Loucy (cell line): ENCODE measurements around the gene SLFN5.

ENCODE experiments used
- H2AFZ ChIP-seq: fragments of 200-600 bp; sonication (generic); 2 replicates; pipeline ENCODE4 v1.6.0; 2016; ENCODE audit warnings: antibody characterized with exemption, mild to moderate bottlenecking, low read length, moderate library complexity
- H3F3A ChIP-seq: fragments of 200-600 bp; 2 replicates; pipeline ENCODE4 v1.6.0; 2016; ENCODE audit warnings: antibody characterized with exemption, low read depth, mild to moderate bottlenecking
- H3K27me3 ChIP-seq: fragments of 200-600 bp; sonication (generic); 2 replicates; pipeline ENCODE4 v1.6.1; 2014; ENCODE audit warnings: low read length, mild to moderate bottlenecking; ENCODE audit not compliant: insufficient read depth, poor library complexity, severe bottlenecking
- H3K36me3 ChIP-seq: fragments of 200-600 bp; sonication (generic); 2 replicates; pipeline ENCODE4 v1.6.1; 2016; ENCODE audit warnings: low read length; ENCODE audit not compliant: insufficient read depth
- H3K4me1 ChIP-seq: fragments of 200-600 bp; sonication (generic); 2 replicates; pipeline ENCODE4 v1.5.1; 2014; ENCODE audit warnings: low read length, mild to moderate bottlenecking; ENCODE audit not compliant: insufficient read depth, poor library complexity, severe bottlenecking
- H3K4me2 ChIP-seq: fragments of 200-600 bp; sonication (generic); 2 replicates; pipeline ENCODE4 v1.6.0; 2014; ENCODE audit warnings: antibody characterized with exemption, low read length, low read depth, mild to moderate bottlenecking; ENCODE audit not compliant: poor library complexity, severe bottlenecking
- H3K4me3 ChIP-seq: fragments of 200-600 bp; sonication (generic); 2 replicates; pipeline ENCODE4 v1.5.1; 2014; ENCODE audit warnings: low read length, mild to moderate bottlenecking, mixed read lengths; ENCODE audit not compliant: poor library complexity, severe bottlenecking
- H3K79me2 ChIP-seq: fragments of 200-600 bp; sonication (generic); 2 replicates; pipeline ENCODE4 v1.6.1; 2014; ENCODE audit warnings: low read length; ENCODE audit not compliant: insufficient read depth
- H3K9ac ChIP-seq: fragments of 200-600 bp; sonication (generic); 2 replicates; pipeline ENCODE4 v1.6.0; 2014; ENCODE audit warnings: mild to moderate bottlenecking, low read depth, low read length, moderate library complexity; ENCODE audit not compliant: poor library complexity, severe bottlenecking
- H3K9me2 ChIP-seq: fragments of 200-600 bp; sonication (generic); replicated peaks from 2 replicates; pipeline ENCODE4 v1.6.1; 2016; ENCODE audit warnings: low read depth, low read length, mixed read lengths
- H3K9me3 ChIP-seq: fragments of 200-600 bp; sonication (generic); 2 replicates; pipeline ENCODE4 v1.6.1; 2014; ENCODE audit warnings: mild to moderate bottlenecking, antibody characterized with exemption, low read length, low read depth; ENCODE audit not compliant: insufficient read depth
- H4K20me1 ChIP-seq: fragments of 200-600 bp; sonication (generic); 2 replicates; pipeline ENCODE4 v1.6.0; 2014; ENCODE audit warnings: antibody characterized with exemption, low read length, mild to moderate bottlenecking; ENCODE audit not compliant: insufficient read depth, poor library complexity, severe bottlenecking
- CTCF ChIP-seq: fragments of 200-600 bp; sonication (generic); conservative IDR thresholded peaks from 2 replicates; pipeline ENCODE4 v1.5.1; 2014; ENCODE audit warnings: mild to moderate bottlenecking, antibody characterized with exemption, low read length
- EZH2phosphoT487 ChIP-seq: fragments of 200-600 bp; IDR thresholded peaks from 2 replicates; pipeline ENCODE4 v1.6.1; 2018; ENCODE audit warnings: antibody characterized with exemption, mild to moderate bottlenecking, moderate library complexity, borderline replicate concordance

SLFN5 gene

DNA sequence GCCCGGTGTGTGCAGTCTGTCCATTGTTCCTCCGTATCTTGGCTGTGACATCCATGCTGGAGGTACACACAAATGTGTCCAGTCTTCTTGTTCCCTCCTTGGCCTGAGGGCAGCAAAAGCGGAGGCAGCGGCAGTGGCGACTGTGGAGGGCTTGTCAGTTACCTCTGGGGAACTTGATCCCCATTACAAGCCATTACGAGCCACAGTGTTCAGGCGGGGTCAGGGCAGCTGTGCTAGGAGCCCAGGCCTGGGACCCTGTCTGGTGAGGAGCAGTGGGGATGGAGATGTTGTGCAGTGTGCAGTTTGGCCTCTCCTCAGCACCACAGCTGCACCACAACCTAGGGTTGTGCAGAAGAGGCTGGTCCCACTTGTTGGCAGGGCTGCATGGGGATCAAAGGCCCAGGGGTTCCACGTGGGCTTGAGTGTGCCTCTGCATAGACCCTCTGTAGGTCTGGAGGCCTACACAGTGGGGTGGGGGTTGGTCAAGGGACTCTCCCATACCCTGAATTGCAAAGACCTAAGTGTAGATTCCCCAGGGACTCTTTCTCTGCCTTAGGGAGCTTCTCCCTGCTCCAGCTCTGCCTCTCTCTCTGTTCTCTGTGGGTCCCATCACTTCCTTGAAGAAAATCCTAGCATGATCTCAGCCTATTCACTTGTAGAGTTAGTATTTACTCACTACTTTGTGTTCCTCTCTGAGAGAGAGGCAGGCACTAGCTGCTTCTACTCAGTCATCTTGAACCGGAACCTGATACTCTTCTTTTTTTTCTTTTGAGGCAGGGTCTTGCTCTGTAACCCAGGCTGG is 71.7 kb downstream of the SLFN5 start:
- H3K27me3 ChIP-seq: no peaks in the 10 kb centered on the region
- H2AFZ ChIP-seq: no peak overlapping the region
- no peak overlapping the region for H3K4me3 ChIP-seq
- H3K4me1 ChIP-seq: peaks cover 8% of the 10 kb centered on the region
- H3K79me2 ChIP-seq: no peaks in the 10 kb centered on the region
- no peaks in the 10 kb centered on the region for H4K20me1 ChIP-seq
- no peaks in the 10 kb centered on the region for H3K9me3 ChIP-seq
- no peaks in the 10 kb centered on the region for H3K9me2 ChIP-seq
- no peaks in the 10 kb centered on the region for H3F3A ChIP-seq
- no peak overlapping the region for H3K4me2 ChIP-seq
- no peaks in the 10 kb centered on the region for H3K36me3 ChIP-seq
- no peak overlapping the region for H3K9ac ChIP-seq
- no peak for TF ChIP-seq EZH2phosphoT487
- no peak for TF ChIP-seq CTCF

DNA sequence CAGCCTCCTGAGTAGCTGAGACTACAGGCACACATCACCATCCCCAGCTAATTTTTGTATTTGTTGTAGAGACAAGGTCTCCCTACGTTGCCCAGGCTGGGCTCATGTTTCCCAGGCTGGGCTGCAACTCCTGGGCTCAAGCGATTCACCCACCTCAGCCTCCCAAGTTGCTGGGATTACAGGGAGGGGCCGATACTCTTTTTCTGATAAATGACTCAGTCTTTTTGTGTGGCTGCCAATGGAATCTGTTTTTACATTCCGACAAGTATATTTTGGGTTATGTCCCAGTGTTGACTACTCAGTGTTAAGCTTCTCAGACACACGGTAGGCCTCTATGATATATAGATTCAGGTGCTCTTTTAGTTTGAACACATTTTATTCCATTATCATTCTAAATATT is 72.4 kb downstream of the SLFN5 start:
- Histone ChIP-seq H2AFZ (no peak overlapping the region), H3K4me3 (no peak overlapping the region), H3K9me2 (no peaks in the 10 kb centered on the region), H3K9ac (no peak overlapping the region), H3K36me3 (no peaks in the 10 kb centered on the region), H3F3A (no peaks in the 10 kb centered on the region), H3K79me2 (no peaks in the 10 kb centered on the region), H3K9me3 (no peaks in the 10 kb centered on the region), H3K4me2 (no peak overlapping the region), H4K20me1 (no peaks in the 10 kb centered on the region), H3K27me3 (no peaks in the 10 kb centered on the region), H3K4me1 (peaks cover 8% of the 10 kb centered on the region)
- TF ChIP-seq CTCF (no peak), EZH2phosphoT487 (no peak)

GRCh38 chr17:35315971-35316370 is 73.1 kb downstream of the SLFN5 start:
- H4K20me1 ChIP-seq: no peaks in the 10 kb centered on the region
- no peaks in the 10 kb centered on the region for H3K27me3 ChIP-seq

More at GRCh38 chr17:35315971-35316370, 73.1 kb downstream of the SLFN5 start:
- H3K4me2 ChIP-seq: no peak overlapping the region
- H3K9ac ChIP-seq: no peak overlapping the region
- H3K4me3 ChIP-seq: no peak overlapping the region
- H3F3A ChIP-seq: no peaks in the 10 kb centered on the region
- TF ChIP-seq CTCF (no peak), EZH2phosphoT487 (no peak)
- peaks cover 8% of the 10 kb centered on the region for H3K4me1 ChIP-seq
- H3K36me3 ChIP-seq: no peaks in the 10 kb centered on the region
- H3K79me2 ChIP-seq: no peaks in the 10 kb centered on the region
- H2AFZ ChIP-seq: no peak overlapping the region
- H3K9me2 ChIP-seq: no peaks in the 10 kb centered on the region
- H3K9me3 ChIP-seq: no peaks in the 10 kb centered on the region
